Lower leg skin (tissue), 3 donors: ENCODE data around the gene RASL10B.

Experiments used
- POLR2A ChIP-seq, 2 donors: fragments of 450-650 bp; IDR thresholded peaks; one replicate each; pipeline ENCODE4 v1.6.1; 2016 to 2017; ENCODE audit warnings: antibody characterized with exemption in 2 of 2, mild to moderate bottlenecking in 1 of 2, moderate library complexity in 1 of 2
- TF ChIP-seq, protein P1 (sequence below), 3 donors: fragments of 450-650 bp; IDR thresholded peaks; one replicate each; pipeline ENCODE4 v1.5.1; 2016; ENCODE audit warnings: antibody characterized with exemption in 3 of 3, mild to moderate bottlenecking in 3 of 3, moderate library complexity in 2 of 3

DNA sequence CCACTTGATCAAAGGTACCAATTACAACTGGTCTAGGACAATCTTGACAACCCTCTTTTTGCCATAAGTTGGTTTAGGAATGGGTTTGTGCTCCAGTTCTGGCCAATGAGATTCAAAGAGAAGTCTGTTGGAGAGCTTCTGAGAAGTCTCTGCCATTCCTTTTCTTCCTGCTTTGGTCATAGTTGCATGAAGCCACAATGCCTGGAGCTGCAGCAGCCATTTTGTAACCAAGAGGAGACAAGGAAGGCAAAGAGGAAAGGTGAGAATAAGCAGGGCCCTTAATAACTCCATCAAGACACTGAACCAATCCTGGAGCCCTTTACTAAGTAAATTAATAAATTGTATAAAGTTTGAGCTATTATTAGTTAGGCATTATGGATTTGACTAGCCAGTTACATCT, 25.8 kb downstream of the RASL10B start:
- TF ChIP-seq, protein P1, sequence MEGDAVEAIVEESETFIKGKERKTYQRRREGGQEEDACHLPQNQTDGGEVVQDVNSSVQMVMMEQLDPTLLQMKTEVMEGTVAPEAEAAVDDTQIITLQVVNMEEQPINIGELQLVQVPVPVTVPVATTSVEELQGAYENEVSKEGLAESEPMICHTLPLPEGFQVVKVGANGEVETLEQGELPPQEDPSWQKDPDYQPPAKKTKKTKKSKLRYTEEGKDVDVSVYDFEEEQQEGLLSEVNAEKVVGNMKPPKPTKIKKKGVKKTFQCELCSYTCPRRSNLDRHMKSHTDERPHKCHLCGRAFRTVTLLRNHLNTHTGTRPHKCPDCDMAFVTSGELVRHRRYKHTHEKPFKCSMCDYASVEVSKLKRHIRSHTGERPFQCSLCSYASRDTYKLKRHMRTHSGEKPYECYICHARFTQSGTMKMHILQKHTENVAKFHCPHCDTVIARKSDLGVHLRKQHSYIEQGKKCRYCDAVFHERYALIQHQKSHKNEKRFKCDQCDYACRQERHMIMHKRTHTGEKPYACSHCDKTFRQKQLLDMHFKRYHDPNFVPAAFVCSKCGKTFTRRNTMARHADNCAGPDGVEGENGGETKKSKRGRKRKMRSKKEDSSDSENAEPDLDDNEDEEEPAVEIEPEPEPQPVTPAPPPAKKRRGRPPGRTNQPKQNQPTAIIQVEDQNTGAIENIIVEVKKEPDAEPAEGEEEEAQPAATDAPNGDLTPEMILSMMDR (IDR thresholded peaks at IDR 0.05): no peak
- no peak for TF ChIP-seq POLR2A (IDR thresholded peaks at IDR 0.05)
